H1 (cell line): Measurements from ENCODE around the gene PAIP1. TPM values are rescaled to one million over a fixed set of nuclear protein-coding genes. Genes with fewer than 3 reads are reported as not detected.

Source experiments
- CTCF ChIA-PET: fragments of 300-600 bp; sonication (Branson Sonifier 250); formaldehyde crosslinking; loops from one replicate; lab custom pipeline; 2021; ENCODE audit not compliant: partially characterized antibody; lab: Charles Lee
- POLR2A ChIA-PET: fragments of 300-600 bp; sonication (Branson Sonifier 250); formaldehyde crosslinking; loops from one replicate; lab custom pipeline; 2021; ENCODE audit warnings: inconsistent platforms; ENCODE audit not compliant: partially characterized antibody; lab: Charles Lee
- DNase-seq, 2 experiments: peaks; one replicate each; pipeline versions ENCODE4 v3.0.0 to v3.0.0-alpha.2; 2010 to 2022; ENCODE audit warnings: low spot score in 2 of 2, low read depth in 1 of 2, mixed read lengths in 1 of 2
- FAIRE-seq: peaks from 2 replicates; lab custom pipeline; 2011; peaks lifted over from hg19 to GRCh38; lab: Jason Lieb, UNC
- H2AFZ ChIP-seq: 2 replicates; pipeline ENCODE4 v1.8.1; 2012; ENCODE audit warnings: low read length, inconsistent platforms
- H2AK5ac ChIP-seq: 2 replicates; pipeline ENCODE4 v1.6.1; 2013; ENCODE audit warnings: low read depth, low read length
- H2BK120ac ChIP-seq: replicated peaks from 2 replicates; pipeline ENCODE3; 2013; ENCODE audit warnings: low read depth, low read length, inconsistent platforms
- H2BK12ac ChIP-seq: 2 replicates; pipeline ENCODE4 v1.6.1; 2013; ENCODE audit warnings: low read depth, low read length
- H2BK15ac ChIP-seq: 2 replicates; pipeline ENCODE4 v1.6.1; 2013; ENCODE audit warnings: low read length
- H2BK20ac ChIP-seq: 2 replicates; pipeline ENCODE4 v1.6.1; 2013; ENCODE audit warnings: low read length
- H2BK5ac ChIP-seq: 2 replicates; pipeline ENCODE4 v1.6.1; 2013; ENCODE audit warnings: low read depth, low read length
- H3K14ac ChIP-seq: 2 replicates; pipeline ENCODE4 v1.6.1; 2013; ENCODE audit warnings: inconsistent platforms; ENCODE audit not compliant: insufficient read length
- H3K18ac ChIP-seq: 2 replicates; pipeline ENCODE4 v1.6.1; 2013; ENCODE audit warnings: low read length; ENCODE audit errors: extremely low read depth
- H3K23ac ChIP-seq: 2 replicates; pipeline ENCODE4 v1.6.1; 2013; ENCODE audit warnings: inconsistent platforms; ENCODE audit not compliant: insufficient read length
- H3K23me2 ChIP-seq: 2 replicates; pipeline ENCODE4 v1.6.1; 2013; ENCODE audit warnings: low read depth, low read length
- H3K27ac ChIP-seq: 2 replicates; pipeline ENCODE4 v1.6.1; 2011; ENCODE audit warnings: low read depth, low read length, inconsistent platforms
- H3K27me3 ChIP-seq, 4 experiments: replicated peaks in 1 of 4; 1 replicate in 1 of 4; 2 replicates in 3 of 4; pipeline versions ENCODE4 v1.6.1 to v1.8.1; 2011 to 2013; ENCODE audit warnings: low read length in 3 of 4, mild to moderate bottlenecking in 3 of 4, inconsistent platforms in 2 of 4, mixed read lengths in 2 of 4, moderate library complexity in 1 of 4; ENCODE audit not compliant: control insufficient read depth in 3 of 4, insufficient read depth in 3 of 4; ENCODE audit errors: extremely low read depth in 1 of 4
- H3K36me3 ChIP-seq, 4 experiments: 2 replicates each; pipeline versions ENCODE4 v1.6.1 to v1.8.1; 2011 to 2013; ENCODE audit warnings: mild to moderate bottlenecking in 4 of 4, low read length in 3 of 4, moderate library complexity in 2 of 4, control low read depth in 1 of 4, inconsistent platforms in 1 of 4; ENCODE audit not compliant: insufficient read depth in 4 of 4, control insufficient read depth in 2 of 4
- H3K4ac ChIP-seq: replicated peaks from 2 replicates; pipeline ENCODE3; 2013; ENCODE audit warnings: low read length, low read depth, mixed read lengths, inconsistent platforms; ENCODE audit not compliant: insufficient read length
- H3K4me1 ChIP-seq, 4 experiments: replicated peaks in 1 of 4; 1 replicate in 1 of 4; 2 replicates in 3 of 4; pipeline versions ENCODE4 v1.6.1 to v1.8.1; 2011 to 2013; ENCODE audit warnings: low read length in 3 of 4, inconsistent platforms in 2 of 4, mixed read lengths in 1 of 4; ENCODE audit not compliant: insufficient read depth in 4 of 4, control insufficient read depth in 3 of 4
- H3K4me2 ChIP-seq, 2 experiments: 2 replicates each; pipeline versions ENCODE4 v1.6.1 to v1.8.1; 2011 to 2013; ENCODE audit warnings: low read depth in 2 of 2, low read length in 2 of 2, control low read depth in 1 of 2, inconsistent platforms in 1 of 2, mild to moderate bottlenecking in 1 of 2; ENCODE audit not compliant: insufficient read depth in 1 of 2
- H3K4me3 ChIP-seq, 4 experiments: fragments of 200-600, 300-600 bp in 1 of 4; sonication (generic), shearing (Covaris generic), sonication (Bioruptor Twin) in 1 of 4; 2 replicates each; pipeline versions ENCODE4 v1.5.1 to v1.8.1; 2011 to 2016; ENCODE audit warnings: low read length in 4 of 4, low read depth in 3 of 4, control low read depth in 2 of 4, inconsistent platforms in 2 of 4, mild to moderate bottlenecking in 2 of 4, mixed read lengths in 1 of 4, moderate library complexity in 1 of 4; ENCODE audit not compliant: insufficient read depth in 2 of 4; ENCODE audit errors: extremely low read depth in 1 of 4
- H3K56ac ChIP-seq: replicated peaks from 2 replicates; pipeline ENCODE3; 2013; ENCODE audit warnings: low read depth, mild to moderate bottlenecking, mixed read lengths, low read length, inconsistent platforms; ENCODE audit not compliant: insufficient read length
- H3K79me1 ChIP-seq: 2 replicates; pipeline ENCODE4 v1.6.1; 2013; ENCODE audit warnings: low read depth, low read length, control low read depth
- H3K79me2 ChIP-seq, 2 experiments: 2 replicates each; pipeline versions ENCODE4 v1.6.1 to v1.8.1; 2012 to 2013; ENCODE audit warnings: low read length in 2 of 2, mild to moderate bottlenecking in 2 of 2, inconsistent platforms in 1 of 2; ENCODE audit not compliant: insufficient read depth in 2 of 2, control insufficient read depth in 1 of 2
- H3K9ac ChIP-seq, 4 experiments: replicated peaks in 1 of 4; 1 replicate in 1 of 4; 2 replicates in 3 of 4; pipeline versions ENCODE4 v1.6.1 to v1.8.1; 2011 to 2013; ENCODE audit warnings: low read depth in 3 of 4, low read length in 3 of 4, control low read depth in 2 of 4, mild to moderate bottlenecking in 2 of 4, moderate library complexity in 2 of 4, inconsistent platforms in 1 of 4; ENCODE audit errors: extremely low read depth in 1 of 4
- H3K9me3 ChIP-seq, 2 experiments: 2 replicates each; pipeline versions ENCODE4 v1.6.1 to v1.8.1; 2012 to 2013; ENCODE audit warnings: mild to moderate bottlenecking in 2 of 2, moderate library complexity in 2 of 2, control low read depth in 1 of 2, inconsistent platforms in 1 of 2, low read depth in 1 of 2, low read length in 1 of 2, mixed read lengths in 1 of 2; ENCODE audit not compliant: insufficient read depth in 2 of 2
- H4K20me1 ChIP-seq, 2 experiments: replicated peaks in 1 of 2; 2 replicates each; pipeline versions ENCODE3 to v1.8.1; 2011 to 2013; ENCODE audit warnings: inconsistent platforms in 2 of 2, low read length in 2 of 2, mild to moderate bottlenecking in 1 of 2; ENCODE audit not compliant: insufficient read depth in 2 of 2, control insufficient read depth in 1 of 2
- H4K5ac ChIP-seq: 2 replicates; pipeline ENCODE4 v1.6.1; 2013; ENCODE audit warnings: low read length, low read depth, mixed read lengths, inconsistent platforms; ENCODE audit not compliant: insufficient read length
- H4K8ac ChIP-seq: 2 replicates; pipeline ENCODE4 v1.8.0; 2013; ENCODE audit warnings: mild to moderate bottlenecking, moderate library complexity, low read length, inconsistent platforms; ENCODE audit not compliant: insufficient read depth; ENCODE audit errors: extremely low read depth
- H4K91ac ChIP-seq: replicated peaks from 2 replicates; pipeline ENCODE3; 2013; ENCODE audit warnings: low read length, mixed read lengths, inconsistent platforms; ENCODE audit not compliant: insufficient read length
- ATF2 ChIP-seq: IDR thresholded peaks from 2 replicates; pipeline ENCODE4 v1.6.1; 2012; ENCODE audit warnings: low read length, inconsistent platforms
- BCL11A ChIP-seq, 2 experiments: IDR thresholded peaks; one replicate each; pipeline ENCODE4 v1.6.1; 2011; ENCODE audit warnings: low read depth in 2 of 2, low read length in 2 of 2, mild to moderate bottlenecking in 2 of 2
- CHD2 ChIP-seq: IDR thresholded peaks from 2 replicates; pipeline ENCODE4 v1.6.1; 2012; ENCODE audit warnings: low read length, improper control_type of control experiment
- CTCF ChIP-seq, 3 experiments: IDR thresholded peaks; 1 replicate in 2 of 3; 2 replicates in 1 of 3; pipeline versions ENCODE4 v1.5.1 to v1.6.1; 2011; ENCODE audit warnings: low read length in 3 of 3, mild to moderate bottlenecking in 3 of 3, inconsistent platforms in 2 of 3, low read depth in 1 of 3, moderate library complexity in 1 of 3; ENCODE audit not compliant: insufficient read depth in 1 of 3; ENCODE audit errors: control extremely low read depth in 1 of 3
- EP300 ChIP-seq, 2 experiments: IDR thresholded peaks; 1 replicate in 1 of 2; 2 replicates in 1 of 2; pipeline ENCODE4 v1.6.1; 2011 to 2012; ENCODE audit warnings: low read depth in 2 of 2, low read length in 2 of 2, mild to moderate bottlenecking in 2 of 2, borderline replicate concordance in 1 of 2, inconsistent platforms in 1 of 2, moderate library complexity in 1 of 2
- MAFK ChIP-seq: IDR thresholded peaks from 2 replicates; pipeline ENCODE4 v1.6.1; 2012; ENCODE audit warnings: low read depth, mild to moderate bottlenecking, improper control_type of control experiment, low read length
- TCF12 ChIP-seq: IDR thresholded peaks from 2 replicates; pipeline ENCODE4 v1.6.1; 2011; ENCODE audit warnings: low read depth, mild to moderate bottlenecking, low read length
- YY1 ChIP-seq: IDR thresholded peaks from 2 replicates; pipeline ENCODE4 v1.6.1; 2011; ENCODE audit warnings: low read depth, mild to moderate bottlenecking, low read length
- WGBS, 2 experiments: shearing (Covaris generic) in 1 of 2; methylation state at CpG; one replicate each; pipeline versions ENCODE4 v1.1.6 to v1.1.7; 2013 to 2015; ENCODE audit warnings: low lambda C conversion rate in 2 of 2, mixed read lengths in 2 of 2, inconsistent platforms in 1 of 2, low coverage in 1 of 2, missing lambda C conversion rate in 1 of 2; ENCODE audit not compliant: insufficient replicate concordance in 2 of 2, insufficient coverage in 1 of 2, insufficient read length in 1 of 2; ENCODE audit errors: extremely low coverage in 1 of 2, missing lambda C conversion rate in 1 of 2; 5-methylcytosine and 5-hydroxymethylcytosine counted together
- polyA plus RNA-seq, 7 experiments: library from polyadenylated mRNA; depleted of rRNA in 3 of 7; stranded (reverse) in 5 of 7; unstranded in 2 of 7; fragments of >200 nt in 5 of 7; fragments of 200-250 nt in 2 of 7; gene quantifications; 1 replicate in 5 of 7; 2 replicates in 1 of 7; 4 replicates in 1 of 7; pipeline versions ENCODE4 v1.2.1 to v1.2.3, GENCODE V29; 2011 to 2013; ENCODE audit warnings: missing spikeins in 2 of 7, mixed read lengths in 2 of 7
- total RNA-seq: library from RNA; stranded (reverse); fragmentation: NEBNext Ultra II Directional; extraction: Animal tissue kit (Norgen Biotek cat#: 25700); gene quantifications from 2 replicates; pipeline ENCODE4 v1.2.1, GENCODE V29; 2021

Gene PAIP1
- total and polyA plus RNA-seq, 2 of the 8 experiments (the other 6 are each of a cell fraction or from before 2014, with no cell fraction given): 62.9 to 89.5 TPM

- no peak for DNase-seq
- TF ChIP-seq ATF2 (peak; percentile 34; the same call in 1 of the 2 replicates), EP300 (IDR thresholded peaks at IDR 0.05; ENCODE audit: borderline replicate concordance in 1 of 2, low read depth in 2 of 2, low read length in 2 of 2) (no peak), TCF12 (no peak), CHD2 (no peak), YY1 (no peak), CTCF (IDR thresholded peaks at IDR 0.05; ENCODE audit: control extremely low read depth in 1 of 3, insufficient read depth in 1 of 3, low read depth in 1 of 3, low read length in 3 of 3) (no peak), MAFK (no peak), BCL11A (IDR thresholded peaks at IDR 0.05; ENCODE audit: low read depth in 2 of 2, low read length in 2 of 2) (no peak)
These were observed 42.4 kb downstream of the PAIP1 start for GRCh38 chr5:43514471-43514815.

More at GRCh38 chr5:43514471-43514815, 42.4 kb downstream of the PAIP1 start:
- ChIA-PET CTCF (interaction anchor here (0.9 kb wide), 1 partner anchor 30 kb away, joined by 3 read pairs; no protein-coding TSS in a partner anchor), POLR2A (interaction anchor here (0.9 to 2.4 kb wide), 10 partner anchors 10 to 107 kb away, joined by 3 to 23 read pairs (median 4); partner anchors contain the start of genes NNT, PAIP1 and TMEM267)
- no peak overlapping the region for H2BK20ac ChIP-seq
- no peak overlapping the region for H2BK12ac ChIP-seq
- H3K23me2 ChIP-seq: peaks cover 6% of the 10 kb centered on the region; the same call in 1 of the 2 replicates
- 7% methylated on average over 6 of the region's 6 CpGs; no CpG with 5 or more reads in 1 of the 2 experiments for WGBS, 2 experiments
- peak overlapping the region; percentile 12; the same call in 1 of the 2 replicates for H2BK5ac ChIP-seq
- no peak overlapping the region for H2BK15ac ChIP-seq
- peak overlapping the region; percentile 12 for H3K56ac ChIP-seq
- no peaks in the 10 kb centered on the region for H4K20me1 ChIP-seq
- H2AK5ac ChIP-seq: no peak overlapping the region
- peaks cover 0 to 18% of the 10 kb centered on the region in 2 experiments; a peak in 2 of 4 replicates for H3K9me3 ChIP-seq
- H3K18ac ChIP-seq: 0 out of 2 replicates have a peak overlapping the region, but pooled peaks have one; percentile 38
- H4K91ac ChIP-seq: no peak overlapping the region
- H3K23ac ChIP-seq: no peak overlapping the region
- H3K79me2 ChIP-seq: peaks cover 0 to 19% of the 10 kb centered on the region in 2 experiments; a peak in 3 of 4 replicates
- H3K36me3 ChIP-seq: peaks cover 0 to 2% (median 0%) of the 10 kb centered on the region in 4 experiments; a peak in 1 of 8 replicates
- no peak for FAIRE-seq
- no peaks in the 10 kb centered on the region for H3K79me1 ChIP-seq
- peak overlapping the region; percentile 68 for H2AFZ ChIP-seq
- peak overlapping the region; percentile 75 to 84 for H3K4me2 ChIP-seq
- H3K4me1 ChIP-seq: peaks cover 0 to 4% (median 0%) of the 10 kb centered on the region in 4 experiments; a peak in 2 of 7 replicates
- peak overlapping the region; percentile 41 for H4K5ac ChIP-seq
- peak overlapping the region; percentile 92 to 98 (median 94) for H3K9ac ChIP-seq
- H3K4me3 ChIP-seq: peak overlapping the region; percentile 77 to 88 (median 86)
- no peak overlapping the region for H3K14ac ChIP-seq
- H2BK120ac ChIP-seq: no peak overlapping the region
- peak overlapping the region; percentile 92 for H3K27ac ChIP-seq
- H3K4ac ChIP-seq: no peak overlapping the region
- peak overlapping the region; percentile 94; the same call in 1 of the 2 replicates for H4K8ac ChIP-seq
- H3K27me3 ChIP-seq: no peaks in the 10 kb centered on the region
